Measurements from ENCODE around the gene MAEA. TPM values are rescaled to one million over a fixed set of nuclear protein-coding genes. Genes with fewer than 3 reads are reported as not detected.

The MAEA gene
- total and polyA plus RNA-seq, 2 of the 8 experiments (the other 6 are each of a cell fraction or from before 2014, with no cell fraction given) = 75.8 to 133 TPM

DNA sequence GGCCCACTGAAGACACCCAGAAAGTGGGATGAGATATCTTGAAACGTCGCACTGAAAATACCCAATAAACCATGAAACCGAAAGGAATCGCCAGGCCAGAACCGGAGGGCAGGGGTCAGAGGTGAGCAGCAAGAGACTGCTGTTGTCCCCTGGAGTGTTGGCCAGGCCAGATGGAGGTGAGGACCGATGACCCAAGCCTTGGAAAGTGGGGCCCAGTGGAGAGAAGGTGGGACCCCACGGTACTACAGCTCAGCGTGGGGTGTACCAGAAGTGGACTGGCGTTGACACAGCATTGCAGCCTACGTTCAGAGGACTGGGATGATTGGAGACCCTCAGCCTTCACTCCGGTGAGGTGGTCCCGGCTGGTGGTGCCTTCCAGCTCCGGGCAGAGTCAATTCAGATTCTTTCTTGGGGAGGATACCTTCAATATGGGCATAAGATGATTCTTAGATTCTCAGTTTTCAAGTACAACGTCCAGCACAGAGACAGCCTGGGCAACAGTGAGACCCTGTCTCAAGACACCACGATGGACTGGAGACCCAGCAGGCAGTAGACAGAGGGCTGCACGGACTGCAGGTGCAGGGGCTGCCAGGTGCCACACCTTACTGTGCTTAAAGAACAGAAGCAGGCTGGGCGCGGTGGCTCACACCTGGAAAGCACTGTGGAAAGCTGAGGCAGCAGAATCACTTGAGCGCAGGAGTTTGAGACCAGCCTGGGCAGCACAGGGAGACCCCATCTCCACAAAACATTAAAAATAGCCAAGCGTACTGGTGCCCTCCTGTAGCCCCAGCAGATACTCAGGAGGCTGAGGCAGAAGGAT lies 23.3 kb downstream of the MAEA start (continued):
- no peak for TF ChIP-seq ASH2L (IDR thresholded peaks at IDR 0.05; ENCODE audit: low read length)
- TF ChIP-seq CBX8 (IDR thresholded peaks at IDR 0.05; ENCODE audit: borderline replicate concordance, low read depth, low read length) = no peak
- TF ChIP-seq, protein P1, sequence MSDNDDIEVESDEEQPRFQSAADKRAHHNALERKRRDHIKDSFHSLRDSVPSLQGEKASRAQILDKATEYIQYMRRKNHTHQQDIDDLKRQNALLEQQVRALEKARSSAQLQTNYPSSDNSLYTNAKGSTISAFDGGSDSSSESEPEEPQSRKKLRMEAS (IDR thresholded peaks at IDR 0.05) = no peak
- no peak for TF ChIP-seq KDM5A (IDR thresholded peaks at IDR 0.05; ENCODE audit: low read length)
- TF ChIP-seq JUND (IDR thresholded peaks at IDR 0.05; ENCODE audit: low read length) = no peak
- no peak for TF ChIP-seq RXRA (IDR thresholded peaks at IDR 0.05; ENCODE audit: insufficient read depth, low read depth, low read length)
- no peak for TF ChIP-seq SP2 (IDR thresholded peaks at IDR 0.05; ENCODE audit: low read length)
- no peak for TF ChIP-seq SP1 (IDR thresholded peaks at IDR 0.05; ENCODE audit: low read depth, low read length)
- TF ChIP-seq SIRT6 (IDR thresholded peaks at IDR 0.05; ENCODE audit: low read length) = no peak

All from H1 (cell line).